HCT116 (cell line): ENCODE results near the gene DNAH7. TPM values are rescaled to one million over a fixed set of nuclear protein-coding genes. Genes with fewer than 3 reads are reported as not detected.

ENCODE experiments used
- ATAC-seq: fragments of 200-7000 bp; cut with Tn5 transposase; 2 replicates; pipeline ENCODE4 v1.9.1; 2020; ENCODE audit warnings: mild to moderate bottlenecking, moderate library complexity
- BruUV-seq: library from RNA; stranded (reverse); fragments of 400-500 nt; replicated peaks from 2 replicates; lab custom pipeline; 2021; lab: Mats Ljungman, UMichigan
- CTCF ChIA-PET: fragments of 300-600 bp; sonication (Branson Sonifier 250); formaldehyde crosslinking; loops from one replicate; lab custom pipeline; 2021; ENCODE audit warnings: antibody characterized with exemption; lab: Charles Lee
- POLR2A ChIA-PET: fragments of 300-600, 350-600 bp; sonication (Branson Sonifier 250); formaldehyde crosslinking; loops from one replicate; lab custom pipeline; 2021; ENCODE audit warnings: antibody characterized with exemption; lab: Charles Lee
- RAD21 ChIA-PET, 2 experiments: fragments of 300-600 bp; sonication (Branson Sonifier 250); formaldehyde crosslinking; loops; one replicate each; lab custom pipeline; 2023; ENCODE audit warnings: low total read pairs in 2 of 2; ENCODE audit not compliant: uncharacterized antibody in 2 of 2, unreplicated experiment in 2 of 2, low non-redundant PET in 1 of 2; lab: Charles Lee
- DNase-seq: peaks from one replicate; pipeline ENCODE4 v3.0.0-alpha.2; 2010; ENCODE audit warnings: low read depth, low spot score
- H2AFZ ChIP-seq: fragments of 200-600 bp; shearing (Covaris generic), sonication (generic); 2 replicates; pipeline ENCODE4 v1.6.1; 2017; ENCODE audit warnings: low read depth, mixed run types, mixed read lengths, antibody characterized with exemption, low read length; ENCODE audit not compliant: poor library complexity, severe bottlenecking
- H3K27ac ChIP-seq: 2 replicates; pipeline ENCODE4 v1.5.1; 2012; ENCODE audit warnings: low read depth, low read length
- H3K27me3 ChIP-seq: fragments of 200-600 bp; sonication (generic); 2 replicates; pipeline ENCODE4 v1.6.1; 2016; ENCODE audit warnings: mixed run types, low read length, mixed read lengths; ENCODE audit not compliant: insufficient read depth
- H3K36me3 ChIP-seq, 2 experiments: fragments of 200-500 bp in 1 of 2; fragments of 200-600 bp in 1 of 2; sonication (Bioruptor generic) in 1 of 2; sonication (generic) in 1 of 2; 2 replicates each; pipeline versions ENCODE4 v1.5.1 to v1.6.1; 2014 to 2016; ENCODE audit warnings: low read length in 2 of 2, inconsistent platforms in 1 of 2, mixed read lengths in 1 of 2, mixed run types in 1 of 2; ENCODE audit not compliant: insufficient read depth in 2 of 2, control insufficient read depth in 1 of 2
- H3K4me1 ChIP-seq, 2 experiments: fragments of 200-600 bp in 1 of 2; sonication (generic) in 1 of 2; 2 replicates each; pipeline versions ENCODE4 v1.5.1 to v1.6.1; 2012 to 2017; ENCODE audit warnings: low read length in 2 of 2, inconsistent platforms in 1 of 2, mild to moderate bottlenecking in 1 of 2, mixed read lengths in 1 of 2, mixed run types in 1 of 2, moderate library complexity in 1 of 2; ENCODE audit not compliant: insufficient read depth in 2 of 2, control insufficient read depth in 1 of 2
- H3K4me2 ChIP-seq: fragments of 200-600 bp; sonication (generic); 2 replicates; pipeline ENCODE4 v1.6.1; 2017; ENCODE audit warnings: mixed run types, low read length, mixed read lengths
- H3K4me3 ChIP-seq, 2 experiments: fragments of 200-600 bp in 1 of 2; sonication (generic) in 1 of 2; replicated peaks in 1 of 2; 2 replicates each; pipeline ENCODE4 v1.5.1; 2011 to 2016; ENCODE audit warnings: low read length in 2 of 2, control low read depth in 1 of 2, low read depth in 1 of 2, mild to moderate bottlenecking in 1 of 2, mixed read lengths in 1 of 2, mixed run types in 1 of 2
- H3K79me2 ChIP-seq: fragments of 200-600 bp; sonication (generic); 2 replicates; pipeline ENCODE4 v1.6.1; 2017; ENCODE audit warnings: mild to moderate bottlenecking, mixed run types, low read length, moderate library complexity, mixed read lengths; ENCODE audit not compliant: insufficient read depth
- H3K9ac ChIP-seq: fragments of 200-600 bp; sonication (generic); 2 replicates; pipeline ENCODE4 v1.6.1; 2016; ENCODE audit warnings: low read length, mixed read lengths
- H3K9me2 ChIP-seq: fragments of 200-600 bp; sonication (generic), shearing (Covaris generic); 2 replicates; pipeline ENCODE4 v1.6.1; 2017; ENCODE audit warnings: mixed run types, mild to moderate bottlenecking, moderate library complexity; ENCODE audit not compliant: insufficient read depth
- H3K9me3 ChIP-seq, 2 experiments: fragments of 200-500 bp in 1 of 2; fragments of 200-600 bp in 1 of 2; sonication (Bioruptor generic) in 1 of 2; sonication (generic) in 1 of 2; 2 replicates each; pipeline ENCODE4 v1.6.1; 2014 to 2017; ENCODE audit warnings: low read length in 2 of 2, mixed read lengths in 2 of 2, inconsistent platforms in 1 of 2, low read depth in 1 of 2, mild to moderate bottlenecking in 1 of 2, mixed run types in 1 of 2, moderate library complexity in 1 of 2; ENCODE audit not compliant: control insufficient read depth in 1 of 2, insufficient read depth in 1 of 2
- H4K20me1 ChIP-seq: fragments of 200-600 bp; sonication (generic), shearing (Covaris generic); 2 replicates; pipeline ENCODE4 v1.6.1; 2017; ENCODE audit warnings: mixed run types, mild to moderate bottlenecking, moderate library complexity; ENCODE audit not compliant: insufficient read depth
- ATF3 ChIP-seq: IDR thresholded peaks from 2 replicates; pipeline ENCODE4 v1.6.1; 2012
- CTCF ChIP-seq, 3 experiments: fragments of 200-600 bp in 1 of 3; sonication (generic) in 1 of 3; IDR thresholded peaks in 2 of 3; conservative IDR thresholded peaks in 1 of 3; 2 replicates each; pipeline ENCODE4 v1.5.1; 2012 to 2017; ENCODE audit warnings: low read depth in 2 of 3, low read length in 2 of 3, antibody characterized with exemption in 1 of 3, borderline replicate concordance in 1 of 3, control low read depth in 1 of 3, mild to moderate bottlenecking in 1 of 3, mixed read lengths in 1 of 3, mixed run types in 1 of 3, moderate library complexity in 1 of 3; ENCODE audit not compliant: insufficient read depth in 1 of 3
- ELF1 ChIP-seq: IDR thresholded peaks from 2 replicates; pipeline ENCODE4 v1.6.1; 2012; ENCODE audit warnings: low read depth, borderline replicate concordance
- EZH2 ChIP-seq: fragments of 200-600 bp; sonication (generic); IDR thresholded peaks from 2 replicates; pipeline ENCODE4 v1.6.1; 2017; ENCODE audit warnings: antibody characterized with exemption, mixed run types
- EZH2phosphoT487 ChIP-seq: fragments of 200-600 bp; IDR thresholded peaks from 2 replicates; pipeline ENCODE4 v1.6.1; 2018; ENCODE audit warnings: antibody characterized with exemption, borderline replicate concordance
- FOSL1 ChIP-seq: IDR thresholded peaks from 2 replicates; pipeline ENCODE4 v1.6.1; 2012; ENCODE audit warnings: low read depth
- MAX ChIP-seq: IDR thresholded peaks from 2 replicates; pipeline ENCODE4 v1.6.1; 2012
- POLR2A ChIP-seq: IDR thresholded peaks from 2 replicates; pipeline ENCODE4 v1.7.0; 2011; ENCODE audit warnings: borderline replicate concordance; ENCODE audit not compliant: insufficient read depth, insufficient read length; ENCODE audit errors: extremely low read depth
- RAD21 ChIP-seq: IDR thresholded peaks from 2 replicates; pipeline ENCODE4 v1.6.1; 2012; ENCODE audit warnings: low read depth, mild to moderate bottlenecking
- SIN3A ChIP-seq: IDR thresholded peaks from 2 replicates; pipeline ENCODE4 v1.6.1; 2012; ENCODE audit warnings: low read depth
- YY1 ChIP-seq: IDR thresholded peaks from 2 replicates; pipeline ENCODE4 v1.6.1; 2011; ENCODE audit warnings: low read length, low read depth, moderate library complexity, mild to moderate bottlenecking; ENCODE audit not compliant: insufficient replicate concordance; ENCODE audit errors: extremely low read depth
- ZBTB33 ChIP-seq: IDR thresholded peaks from 2 replicates; pipeline ENCODE4 v1.6.1; 2011; ENCODE audit warnings: mild to moderate bottlenecking, low read length, moderate library complexity; ENCODE audit not compliant: insufficient replicate concordance; ENCODE audit errors: extremely low read depth
- ZFX ChIP-seq: fragments of 450-650 bp; IDR thresholded peaks from 2 replicates; pipeline ENCODE4 v1.6.1; 2017
- intact Hi-C: fragments of 100-400 bp; cut with micrococcal nuclease; formaldehyde crosslinking; loops from 2 replicates; pipeline ENCODE4 v1.10.0; 2022
- total RNA-seq: library from RNA; stranded (reverse); gene quantifications from one replicate; pipeline ENCODE4 v1.2.1, GENCODE V29; 2021; ENCODE audit not compliant: unreplicated experiment

The DNAH7 gene
- total RNA-seq, 1 experiment from 2014 or later: not detected

GRCh38 chr2:196099916-196100315 lies 31.3 kb upstream of the DNAH7 start:
- BruUV-seq: no TSS peak
- Histone ChIP-seq H2AFZ (no peak overlapping the region), H3K27ac (no peak overlapping the region)
- POLR2A ChIA-PET: no interaction called here
- TF ChIP-seq EZH2phosphoT487: no peak
- TF ChIP-seq, all 23 proteins: peak for 0
- ATAC-seq: no peak
- no peaks in the 10 kb centered on the region for H3K9me3 ChIP-seq
- RAD21 ChIA-PET: no interaction called here
- no peaks in the 10 kb centered on the region for H3K79me2 ChIP-seq
- no peaks in the 10 kb centered on the region for H3K4me1 ChIP-seq
- no peak overlapping the region for H3K4me3 ChIP-seq
- CTCF ChIA-PET: no interaction called here
- no peaks in the 10 kb centered on the region for H4K20me1 ChIP-seq
- no peak overlapping the region for H3K4me2 ChIP-seq
- intact Hi-C loops: no loop called here
- H3K9me2 ChIP-seq: no peaks in the 10 kb centered on the region
- DNase-seq: no peak
- H3K9ac ChIP-seq: no peak overlapping the region
- H3K36me3 ChIP-seq: no peaks in the 10 kb centered on the region
- no peaks in the 10 kb centered on the region for H3K27me3 ChIP-seq

GRCh38 chr2:196097864-196098660 lies 29.4 kb upstream of the DNAH7 start:
- no peaks in the 10 kb centered on the region for H4K20me1 ChIP-seq
- H3K4me1 ChIP-seq: no peaks in the 10 kb centered on the region
- POLR2A ChIA-PET: no interaction called here
- H3K4me2 ChIP-seq: no peak overlapping the region
- DNase-seq (no peak), ATAC-seq (no peak)
- intact Hi-C loops: no loop called here
- no peak overlapping the region for H3K27ac ChIP-seq
- RAD21 ChIA-PET: no interaction called here
- no peaks in the 10 kb centered on the region for H3K27me3 ChIP-seq
- BruUV-seq: no TSS peak
- no peak overlapping the region for H2AFZ ChIP-seq
- CTCF ChIA-PET: no interaction called here
- H3K9ac ChIP-seq: no peak overlapping the region
- no peaks in the 10 kb centered on the region for H3K79me2 ChIP-seq
- no peak overlapping the region for H3K4me3 ChIP-seq
- H3K36me3 ChIP-seq: no peaks in the 10 kb centered on the region
- H3K9me2 ChIP-seq: no peaks in the 10 kb centered on the region
- H3K9me3 ChIP-seq: no peaks in the 10 kb centered on the region
- TF ChIP-seq ATF3: no peak
- TF ChIP-seq CTCF (IDR thresholded peaks at IDR 0.05 in 2 of 3, conservative IDR thresholded peaks at IDR 0.05 in 1 of 3; ENCODE audit: borderline replicate concordance in 1 of 3, insufficient read depth in 1 of 3, low read depth in 2 of 3, low read length in 2 of 3): no peak
- no peak for TF ChIP-seq ELF1
- no peak for TF ChIP-seq ZFX
- TF ChIP-seq EZH2phosphoT487: no peak
- TF ChIP-seq EZH2: no peak
- no peak for TF ChIP-seq ZBTB33
- TF ChIP-seq FOSL1: no peak
- TF ChIP-seq MAX: no peak
- TF ChIP-seq YY1: no peak
- no peak for TF ChIP-seq RAD21
- TF ChIP-seq SIN3A: no peak
- TF ChIP-seq POLR2A: no peak
